AG04449 (cell line): Measurements from ENCODE around the gene PRKCSH.

Experiments used
- CTCF ChIA-PET: fragments of 350-600 bp; formaldehyde crosslinking; extraction: SDS; loops from one replicate; lab custom pipeline; 2021; ENCODE audit warnings: antibody characterized with exemption; lab: Yijun Ruan, JAX
- POLR2A ChIA-PET: fragments of 400-600, 350-600 bp; formaldehyde crosslinking; extraction: SDS; loops from one replicate; lab custom pipeline; 2020; ENCODE audit warnings: antibody characterized with exemption, inconsistent platforms; lab: Yijun Ruan, JAX
- DNase-seq: peaks from one replicate; pipeline ENCODE4 v3.0.0-alpha.2; 2010; ENCODE audit warnings: low read depth, low spot score
- H3K4me3 ChIP-seq: 2 replicates; pipeline ENCODE4 v1.5.1; 2011; ENCODE audit warnings: low read depth, mild to moderate bottlenecking, control low read depth, low read length
- TF ChIP-seq, protein P1 (sequence below): IDR thresholded peaks from one replicate; pipeline ENCODE4 v1.5.1; 2011; ENCODE audit warnings: mild to moderate bottlenecking, moderate library complexity, low read length, control low read depth, inconsistent platforms; ENCODE audit not compliant: insufficient read depth; ENCODE audit errors: missing control alignments

Gene PRKCSH

DNA sequence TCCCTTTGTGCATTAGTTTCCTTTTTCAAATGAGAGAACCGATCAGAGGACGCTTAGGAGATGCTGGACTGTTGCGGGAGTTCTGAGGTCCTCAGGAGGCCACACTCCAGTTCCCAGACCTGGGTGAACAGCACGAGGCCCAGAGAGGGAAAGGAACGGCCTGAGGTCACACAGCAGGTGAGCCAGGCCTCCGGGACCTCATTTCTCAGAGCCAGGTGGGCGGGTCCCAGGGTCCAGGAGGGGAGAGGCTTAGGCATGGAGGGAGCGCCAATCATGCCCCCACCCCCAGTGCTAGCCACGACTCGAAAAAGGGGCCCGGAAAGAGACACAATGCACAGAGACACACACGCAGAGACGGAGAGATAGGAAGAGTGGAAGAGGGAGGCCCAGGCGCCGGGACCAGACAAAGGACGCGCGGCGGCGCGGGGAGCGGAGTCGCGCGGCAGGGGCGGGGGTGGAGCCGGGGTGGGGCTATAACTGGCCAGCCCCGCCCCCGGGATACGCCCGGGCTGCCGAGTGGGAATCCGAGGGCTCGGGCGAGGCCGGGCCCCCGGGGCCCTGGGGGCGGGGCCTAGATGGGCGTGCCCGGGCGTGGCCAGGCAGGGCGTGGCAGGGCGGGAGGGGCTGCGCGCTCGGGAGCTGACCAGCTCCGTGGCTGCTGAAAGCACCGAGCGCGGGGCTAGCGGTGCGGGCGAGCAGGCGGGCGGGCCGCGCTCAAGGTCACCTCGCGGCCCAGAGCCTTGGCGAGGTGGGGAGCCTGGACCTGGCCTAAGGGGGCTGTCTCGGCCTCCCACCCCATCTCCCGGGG, 43.9 kb downstream of the PRKCSH start:
- ChIA-PET CTCF (interaction anchor here (4.7 kb wide), 1 partner anchor 191 kb away, joined by 89 read pairs; no protein-coding TSS in a partner anchor), POLR2A (no interaction called here)
- H3K4me3 ChIP-seq: no peak overlapping the region
- TF ChIP-seq, protein P1, sequence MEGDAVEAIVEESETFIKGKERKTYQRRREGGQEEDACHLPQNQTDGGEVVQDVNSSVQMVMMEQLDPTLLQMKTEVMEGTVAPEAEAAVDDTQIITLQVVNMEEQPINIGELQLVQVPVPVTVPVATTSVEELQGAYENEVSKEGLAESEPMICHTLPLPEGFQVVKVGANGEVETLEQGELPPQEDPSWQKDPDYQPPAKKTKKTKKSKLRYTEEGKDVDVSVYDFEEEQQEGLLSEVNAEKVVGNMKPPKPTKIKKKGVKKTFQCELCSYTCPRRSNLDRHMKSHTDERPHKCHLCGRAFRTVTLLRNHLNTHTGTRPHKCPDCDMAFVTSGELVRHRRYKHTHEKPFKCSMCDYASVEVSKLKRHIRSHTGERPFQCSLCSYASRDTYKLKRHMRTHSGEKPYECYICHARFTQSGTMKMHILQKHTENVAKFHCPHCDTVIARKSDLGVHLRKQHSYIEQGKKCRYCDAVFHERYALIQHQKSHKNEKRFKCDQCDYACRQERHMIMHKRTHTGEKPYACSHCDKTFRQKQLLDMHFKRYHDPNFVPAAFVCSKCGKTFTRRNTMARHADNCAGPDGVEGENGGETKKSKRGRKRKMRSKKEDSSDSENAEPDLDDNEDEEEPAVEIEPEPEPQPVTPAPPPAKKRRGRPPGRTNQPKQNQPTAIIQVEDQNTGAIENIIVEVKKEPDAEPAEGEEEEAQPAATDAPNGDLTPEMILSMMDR: no peak
- DNase-seq: no peak

DNA sequence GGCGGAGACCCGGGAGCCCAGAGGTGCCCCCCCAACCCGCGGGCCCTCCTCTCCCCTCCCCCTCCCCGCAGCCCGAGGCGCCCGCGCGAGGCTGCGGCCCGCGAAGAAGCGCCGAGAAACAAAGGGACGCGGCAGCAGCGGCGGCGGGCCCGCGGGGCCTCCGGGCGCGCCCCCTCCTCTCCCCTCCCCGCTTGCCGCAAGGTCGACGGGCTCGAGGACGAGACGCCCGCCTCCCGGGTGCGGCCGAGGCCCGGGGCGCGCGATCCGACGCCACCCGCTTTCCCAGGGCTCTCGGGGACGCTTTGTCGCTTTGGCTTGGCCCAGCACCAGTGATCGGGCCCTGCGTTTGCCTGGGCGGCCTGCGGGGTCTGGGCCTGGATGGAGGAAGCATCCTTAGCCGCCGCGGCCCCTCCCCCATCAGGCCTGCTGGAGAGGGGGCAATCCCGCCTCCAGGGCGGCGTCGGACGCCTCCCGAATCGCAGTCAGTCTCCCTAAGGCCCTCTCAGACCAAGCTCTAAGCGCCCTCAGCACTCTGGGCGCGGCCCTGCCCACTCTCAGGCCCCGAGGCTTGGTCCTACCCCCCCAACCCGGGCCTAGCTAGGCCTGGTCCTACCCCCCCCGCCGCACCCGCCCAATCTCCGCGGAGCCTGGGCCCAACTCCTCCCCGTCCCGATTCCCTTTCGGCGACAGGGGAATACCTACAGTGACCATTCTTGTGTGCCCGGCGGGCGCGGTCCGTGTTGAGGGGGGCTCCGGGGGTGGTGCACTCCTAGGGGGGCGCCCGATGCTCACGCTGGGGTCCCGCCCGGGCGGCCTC, 44.7 kb downstream of the PRKCSH start:
- H3K4me3 ChIP-seq: no peak overlapping the region
- ChIA-PET CTCF (interaction anchor here (4.7 kb wide), 1 partner anchor 192 kb away, joined by 89 read pairs; no protein-coding TSS in a partner anchor), POLR2A (no interaction called here)
- no peak for DNase-seq
- TF ChIP-seq, protein P1: no peak

DNA sequence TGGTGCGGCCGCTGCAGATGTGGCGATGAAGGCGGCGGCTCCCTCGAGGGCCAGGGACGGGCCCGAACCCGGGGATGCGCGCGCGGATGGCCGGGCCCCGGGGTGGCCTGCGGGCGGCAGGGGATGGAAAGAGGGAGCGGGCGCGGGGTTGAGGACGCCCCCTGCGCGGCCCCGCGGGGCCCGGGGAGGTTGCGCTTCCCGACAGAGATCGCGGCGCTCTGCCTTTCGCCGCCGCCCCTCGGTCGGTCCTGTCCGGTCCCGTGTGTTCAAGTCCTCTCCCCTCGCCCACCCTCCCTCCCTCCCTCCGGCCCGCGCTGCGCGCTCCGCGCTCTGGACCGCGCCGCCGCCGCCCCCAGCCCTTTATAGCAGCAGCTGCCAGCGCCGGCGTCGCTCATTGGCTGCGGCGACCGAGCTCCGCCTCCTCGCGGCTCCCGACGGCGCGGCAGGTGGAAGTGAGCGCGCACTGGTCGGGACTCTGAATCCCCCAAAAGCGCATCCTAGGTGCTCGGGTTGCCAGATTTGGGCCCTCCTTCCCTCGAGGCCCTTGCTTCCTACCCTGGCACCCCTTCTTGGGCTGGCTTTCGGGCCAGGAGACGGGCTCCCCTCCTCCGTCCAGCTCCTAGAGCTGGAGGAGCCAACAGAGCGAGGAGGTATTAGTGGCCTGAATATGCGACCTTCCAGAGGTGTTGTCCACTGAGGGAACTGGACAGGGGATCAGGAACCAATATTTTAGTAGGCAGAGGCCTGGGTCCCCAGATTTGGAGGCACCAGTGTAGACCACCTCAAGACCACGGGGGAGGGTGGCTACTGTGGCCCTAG, 45.5 kb downstream of the PRKCSH start, which contains the start of gene ELAVL3:
Gene ELAVL3 (minus strand): TSS at position 332 of the 819 bp plus-strand sequence. CDS start 438 bp downstream, outside the sequence.
- TF ChIP-seq, protein P1: peak; percentile 1
- no peak for DNase-seq
- ChIA-PET POLR2A (no interaction called here), CTCF (interaction anchor here (4.7 kb wide), 1 partner anchor 193 kb away, joined by 89 read pairs; no protein-coding TSS in a partner anchor)
- H3K4me3 ChIP-seq: peak within 1 kb of the TSS; percentile 20; the same call in 1 of the 2 replicates

DNA sequence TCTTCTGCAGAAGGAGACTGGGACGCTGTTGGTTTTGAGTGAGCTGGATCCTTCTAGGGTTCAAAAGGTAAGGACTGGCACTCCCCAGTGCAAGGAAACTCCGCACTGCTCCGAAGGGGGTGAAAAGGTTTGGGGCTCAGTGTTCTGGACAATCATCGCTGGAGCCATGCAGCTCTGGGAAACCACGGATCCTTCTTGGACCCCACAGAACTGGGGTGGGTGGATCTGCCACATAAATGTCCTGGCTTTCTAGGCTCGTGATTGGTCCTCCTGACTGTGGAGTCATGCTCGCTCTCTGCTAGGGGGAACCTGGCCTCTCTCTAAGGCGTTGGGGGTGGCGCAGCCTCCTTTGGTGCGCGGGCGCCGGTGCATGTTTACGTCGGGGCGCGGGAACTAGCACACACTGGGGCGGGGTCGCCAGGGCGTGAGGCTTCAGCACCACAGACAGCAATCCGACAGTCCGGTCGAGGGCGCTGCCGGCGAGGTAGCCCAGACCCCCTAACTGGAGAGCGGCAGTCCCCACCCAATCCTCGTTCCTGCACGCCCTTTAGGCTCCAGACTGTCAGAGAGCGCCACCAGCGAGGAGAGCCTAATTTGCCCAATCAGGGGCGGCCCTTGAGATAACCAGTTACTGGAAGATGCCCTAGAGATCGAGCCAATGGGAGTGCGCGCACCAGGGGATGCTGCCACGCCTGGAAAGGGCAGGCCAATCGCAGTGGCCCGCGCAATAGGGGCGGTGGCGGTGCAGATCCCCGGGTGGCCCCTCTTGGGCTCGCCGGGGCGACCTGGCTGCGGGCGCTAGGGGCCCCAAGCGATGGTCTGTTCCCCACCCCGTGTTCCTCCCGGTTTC, 46.3 kb downstream of the PRKCSH start:
- peak overlapping the region; percentile 54 for H3K4me3 ChIP-seq
- ChIA-PET POLR2A (no interaction called here), CTCF (interaction anchor here (0.6 to 5.7 kb wide), 49 partner anchors 8 to 446 kb away, joined by 3 to 89 read pairs (median 5); partner anchors contain the start of genes CCDC159, ODAD3, PRKCSH and RAB3D)
- TF ChIP-seq, protein P1: no peak
- peak; percentile 42 for DNase-seq

DNA sequence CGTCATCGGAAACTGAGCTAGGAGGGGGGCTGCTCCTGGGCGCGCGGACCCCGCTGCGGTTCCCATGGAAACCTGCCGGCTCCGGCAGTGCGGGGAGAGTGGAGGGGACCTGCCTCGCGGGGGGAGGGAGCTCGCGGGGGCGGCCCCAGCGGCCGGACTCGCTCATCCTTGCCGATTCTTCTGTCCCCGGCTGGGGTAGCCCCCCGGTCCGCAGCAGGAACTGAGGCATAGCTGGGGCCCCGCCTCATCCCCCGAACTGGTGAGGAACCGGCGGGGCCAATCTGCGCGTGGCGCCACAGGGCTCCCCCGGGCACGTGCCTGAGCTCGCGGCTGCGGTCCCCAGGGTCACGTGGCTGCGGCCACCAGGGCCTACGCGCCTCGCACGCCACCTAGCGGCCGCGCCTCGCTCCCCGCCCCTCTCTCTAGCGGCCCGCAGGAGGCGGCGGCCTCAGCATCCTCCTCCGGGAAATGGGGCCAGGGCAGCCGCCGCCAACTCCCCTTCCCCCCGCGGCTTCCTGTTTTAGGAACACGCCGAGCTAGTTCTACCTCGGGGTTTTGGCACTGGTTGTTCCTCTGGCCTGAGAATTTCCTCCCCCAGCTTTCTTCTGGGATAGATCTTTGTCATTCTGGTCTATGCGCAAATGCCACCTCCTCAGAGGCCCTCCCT, 47.1 kb downstream of the PRKCSH start:
- POLR2A ChIA-PET: no interaction called here
- H3K4me3 ChIP-seq: peak overlapping the region; percentile 54
- DNase-seq: peak; percentile 9
- CTCF ChIA-PET: interaction anchor here (0.6 to 5.7 kb wide), 57 partner anchors 9 to 447 kb away, joined by 3 to 89 read pairs (median 4); partner anchors contain the start of genes CCDC159, ODAD3, PRKCSH and RAB3D
- TF ChIP-seq, protein P1: peak; percentile 98
